Stimulated activated naive CD4-positive, alpha-beta T cell treated with Interleukin-2 at 50 U/mL for 16 hours (primary cell): ENCODE data around the gene SHANK1.

Experiments
- DNase-seq: peaks from one replicate; lab custom pipeline; 2025; lab: John Stamatoyannopoulos, UW

SHANK1 gene

GRCh38 chr19:50686310-50687032 is 33.1 kb downstream of the SHANK1 start:
- DNase-seq = no peak

GRCh38 chr19:50679177-50680125 is 40.2 kb downstream of the SHANK1 start:
- DNase-seq = peak; percentile 64

GRCh38 chr19:50678323-50678722 is 41.3 kb downstream of the SHANK1 start:
- no peak for DNase-seq

GRCh38 chr19:50677636-50678035 is 42.0 kb downstream of the SHANK1 start:
- no peak for DNase-seq

- no peak for DNase-seq
Measured at GRCh38 chr19:50676625-50677197, 42.9 kb downstream of the SHANK1 start.

- no peak for DNase-seq
Measured at GRCh38 chr19:50673118-50673517, 46.5 kb downstream of the SHANK1 start.

- DNase-seq = no peak
Measured at GRCh38 chr19:50670102-50670380, 49.6 kb downstream of the SHANK1 start.

- no peak for DNase-seq
Measured at GRCh38 chr19:50669302-50670101, 50.1 kb downstream of the SHANK1 start.

GRCh38 chr19:50668879-50669278 is 50.7 kb downstream of the SHANK1 start:
- no peak for DNase-seq

- no peak for DNase-seq
Measured at GRCh38 chr19:50668416-50668815, 51.2 kb downstream of the SHANK1 start.

GRCh38 chr19:50667759-50668231 is 51.8 kb downstream of the SHANK1 start:
- DNase-seq = no peak

GRCh38 chr19:50667177-50667758 is 52.3 kb downstream of the SHANK1 start:
- no peak for DNase-seq

- no peak for DNase-seq
Measured at GRCh38 chr19:50666346-50667176, 53.0 kb downstream of the SHANK1 start.

GRCh38 chr19:50664204-50664603 is 55.4 kb downstream of the SHANK1 start:
- no peak for DNase-seq

- DNase-seq = no peak
Measured at GRCh38 chr19:50663482-50663790, 56.2 kb downstream of the SHANK1 start.

- no peak for DNase-seq
Measured at GRCh38 chr19:50662651-50663481, 56.7 kb downstream of the SHANK1 start.

GRCh38 chr19:50661766-50662650 is 57.6 kb downstream of the SHANK1 start:
- DNase-seq = no peak

- DNase-seq = no peak
Measured at GRCh38 chr19:50661023-50661422, 58.6 kb downstream of the SHANK1 start.

GRCh38 chr19:50660088-50660366 is 59.6 kb downstream of the SHANK1 start:
- DNase-seq = no peak
